ENCODE data around the gene ECPAS. TPM values are rescaled to one million over a fixed set of nuclear protein-coding genes. Genes with fewer than 3 reads are reported as not detected.

Gene ECPAS
- total RNA-seq, 2 donors from 2014 or later, result 100 to 118 TPM

DNA sequence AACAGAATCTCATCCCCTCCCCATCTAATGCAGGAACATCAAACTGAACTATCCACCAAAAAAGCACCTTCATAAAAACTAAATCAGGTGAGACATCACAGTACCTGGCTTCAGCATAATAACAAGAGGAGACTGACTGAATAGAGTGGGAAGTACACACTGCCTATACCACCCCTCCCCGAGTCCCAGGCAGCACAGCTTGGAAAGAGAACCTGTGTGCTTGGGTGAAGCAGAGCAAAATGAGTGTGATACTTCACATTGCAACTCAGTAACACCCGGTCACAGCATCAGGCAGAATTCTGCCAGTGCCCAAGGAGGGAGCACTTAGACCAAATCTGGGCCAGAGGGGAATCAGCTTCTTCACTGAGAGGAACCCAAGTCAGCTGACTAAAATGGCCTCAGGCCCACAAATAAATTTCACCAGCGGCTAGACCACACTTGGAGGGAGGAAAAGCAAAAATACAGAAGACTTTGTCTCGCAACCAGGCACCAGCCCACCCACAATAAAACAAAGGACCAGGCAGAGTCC, 84.9 kb downstream of the ECPAS start:
- ATAC-seq (replicated peaks in 1 of 2) (no peak), DNase-seq (no peak)
- peaks cover 31 to 47% of the 10 kb centered on the region in 2 donors for H3K36me3 Mint-ChIP-seq (ENCODE audit: insufficient read depth in 2 of 2)
- H3K4me1 Mint-ChIP-seq (ENCODE audit: low read depth), result no peaks in the 10 kb centered on the region
- no peaks in the 10 kb centered on the region for H3K27me3 Mint-ChIP-seq (ENCODE audit: low read depth)
- peaks cover 5 to 7% of the 10 kb centered on the region in 2 donors for H3K9me3 Mint-ChIP-seq
- H3K4me3 Mint-ChIP-seq, result no peak overlapping the region
- H3K27ac Mint-ChIP-seq, result no peak overlapping the region

GRCh38 chr9:111393971-111394370, 90.2 kb downstream of the ECPAS start:
- peaks cover 5 to 24% of the 10 kb centered on the region in 2 donors for H3K36me3 Mint-ChIP-seq (ENCODE audit: insufficient read depth in 2 of 2)

DNA sequence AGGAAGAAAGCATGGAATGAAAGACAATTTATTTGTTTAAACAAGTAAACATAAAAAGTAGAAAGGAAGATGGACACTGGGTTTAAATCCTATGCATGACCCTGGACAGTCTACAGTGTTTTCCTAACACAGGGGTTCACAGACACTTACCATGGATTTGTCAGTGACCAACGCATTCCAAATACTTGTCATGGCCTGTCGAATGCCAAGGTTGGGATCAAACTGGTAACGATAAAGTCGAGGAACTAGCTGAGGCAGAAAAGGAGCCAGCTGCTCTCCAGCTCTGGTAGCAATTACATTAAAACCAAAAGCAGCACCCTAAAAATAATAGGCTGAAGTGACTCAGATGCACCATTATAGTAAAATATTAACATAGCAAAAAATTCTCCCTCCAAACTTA, 94.8 kb downstream of the ECPAS start:
- DNase-seq (no peak), ATAC-seq (replicated peaks in 1 of 2) (no peak)
- peaks cover 5 to 20% of the 10 kb centered on the region in 2 donors for H3K36me3 Mint-ChIP-seq (ENCODE audit: insufficient read depth in 2 of 2)
- no peak overlapping the region for H3K27ac Mint-ChIP-seq
- H3K4me3 Mint-ChIP-seq, result no peak overlapping the region
- no peaks in the 10 kb centered on the region for H3K9me3 Mint-ChIP-seq
- H3K27me3 Mint-ChIP-seq (ENCODE audit: low read depth), result no peaks in the 10 kb centered on the region
- H3K4me1 Mint-ChIP-seq (ENCODE audit: low read depth), result no peaks in the 10 kb centered on the region

More at GRCh38 chr9:111393971-111394370, 90.2 kb downstream of the ECPAS start:
- Mint-ChIP-seq H3K27me3 (ENCODE audit: low read depth) (no peaks in the 10 kb centered on the region), H3K4me3 (no peak overlapping the region), H3K27ac (no peak overlapping the region), H3K9me3 (no peaks in the 10 kb centered on the region), H3K4me1 (ENCODE audit: low read depth) (no peaks in the 10 kb centered on the region)
- ATAC-seq (replicated peaks in 1 of 2) (no peak), DNase-seq (no peak)

DNA sequence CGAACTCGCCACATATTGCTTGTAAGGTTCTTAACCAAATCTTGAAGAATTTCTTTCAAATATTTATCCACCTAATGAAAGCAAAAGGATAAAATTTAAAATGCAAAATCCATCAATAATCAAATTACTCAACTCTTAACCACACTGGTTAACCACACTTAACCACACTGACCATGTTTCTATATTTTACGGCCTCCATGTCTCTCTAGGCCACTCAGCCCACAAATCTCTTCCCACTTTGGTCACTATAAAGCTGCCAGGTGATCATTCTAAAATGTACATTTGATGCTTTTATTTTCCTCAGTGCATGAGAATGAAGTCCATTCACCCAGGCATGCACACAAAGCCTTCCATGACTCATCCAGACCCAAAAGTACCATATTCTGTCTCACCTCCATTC, 97.8 kb downstream of the ECPAS start:
- Mint-ChIP-seq H3K4me3 (no peak overlapping the region), H3K27me3 (ENCODE audit: low read depth) (no peaks in the 10 kb centered on the region), H3K27ac (no peak overlapping the region), H3K4me1 (ENCODE audit: low read depth) (no peaks in the 10 kb centered on the region), H3K36me3 (ENCODE audit: insufficient read depth in 2 of 2) (peaks cover 13 to 23% of the 10 kb centered on the region in 2 donors), H3K9me3 (no peaks in the 10 kb centered on the region)
- ATAC-seq (replicated peaks in 1 of 2), result peak in 1 of 2 donors; percentile 18
- DNase-seq, result no peak

DNA sequence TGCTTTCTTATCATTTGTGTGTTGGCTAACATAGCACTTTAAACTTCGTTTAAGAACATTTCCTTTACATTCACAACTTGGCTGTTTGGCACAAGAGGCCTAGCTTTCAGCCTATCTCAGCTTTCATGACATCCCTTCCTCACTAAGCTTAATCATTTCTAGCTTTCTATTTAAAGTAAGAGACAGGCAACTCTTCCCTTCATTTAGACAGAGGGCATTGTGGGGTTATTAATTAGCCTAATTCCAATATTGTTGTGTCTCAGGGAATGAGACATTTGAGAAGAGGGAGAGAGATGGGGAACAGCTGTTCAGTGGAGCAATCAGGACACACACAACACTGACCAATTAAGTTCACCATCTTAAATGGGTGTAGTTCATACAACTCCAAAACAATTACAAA, 103.2 kb downstream of the ECPAS start:
- Mint-ChIP-seq H3K27ac (no peak overlapping the region), H3K36me3 (ENCODE audit: insufficient read depth in 2 of 2) (peaks cover 22 to 25% of the 10 kb centered on the region in 2 donors), H3K4me1 (ENCODE audit: low read depth) (no peaks in the 10 kb centered on the region), H3K4me3 (no peak overlapping the region), H3K27me3 (ENCODE audit: low read depth) (no peaks in the 10 kb centered on the region), H3K9me3 (no peaks in the 10 kb centered on the region)
- DNase-seq (no peak), ATAC-seq (replicated peaks in 1 of 2) (no peak)

DNA sequence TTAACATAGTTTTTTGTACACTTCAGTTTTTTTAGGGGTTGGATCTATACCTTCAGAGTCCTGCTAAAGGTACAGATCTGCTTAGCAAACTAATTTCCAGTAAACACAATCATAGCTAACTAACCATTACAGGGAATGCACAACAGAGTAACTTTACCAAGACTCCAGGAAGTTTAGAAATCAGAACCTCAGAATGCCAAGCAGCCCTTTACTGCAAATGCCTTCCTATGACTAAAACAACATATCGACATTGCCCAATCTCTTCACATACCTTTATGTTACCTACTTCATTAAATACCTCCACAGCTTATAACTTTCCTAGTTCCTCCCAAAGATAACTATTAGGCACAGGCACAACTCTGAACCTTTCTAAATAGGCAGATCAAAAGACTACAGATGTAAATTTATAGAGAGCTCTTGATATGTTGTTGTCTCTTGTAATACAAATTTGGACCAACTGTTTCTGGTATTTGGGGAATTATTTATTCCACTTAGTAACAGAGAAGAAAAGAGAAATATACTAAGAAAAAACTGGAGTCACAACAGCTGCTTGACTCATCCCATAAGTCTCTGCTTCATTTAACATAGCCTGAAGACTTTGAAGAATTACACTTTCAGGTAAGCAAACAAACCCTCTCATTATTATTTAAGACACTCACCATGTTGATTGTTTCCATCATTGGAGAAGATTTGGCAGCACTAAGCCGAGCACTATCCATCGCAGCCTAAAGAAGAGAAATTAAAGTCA, 108.2 kb downstream of the ECPAS start:
- ATAC-seq (replicated peaks in 1 of 2) (no peak), DNase-seq (no peak)
- Mint-ChIP-seq H3K27ac (peak overlapping the region; percentile 66), H3K9me3 (no peaks in the 10 kb centered on the region), H3K36me3 (ENCODE audit: insufficient read depth in 2 of 2) (peaks cover 10 to 32% of the 10 kb centered on the region in 2 donors), H3K27me3 (ENCODE audit: low read depth) (no peaks in the 10 kb centered on the region), H3K4me3 (no peak overlapping the region), H3K4me1 (ENCODE audit: low read depth) (no peaks in the 10 kb centered on the region)

DNA sequence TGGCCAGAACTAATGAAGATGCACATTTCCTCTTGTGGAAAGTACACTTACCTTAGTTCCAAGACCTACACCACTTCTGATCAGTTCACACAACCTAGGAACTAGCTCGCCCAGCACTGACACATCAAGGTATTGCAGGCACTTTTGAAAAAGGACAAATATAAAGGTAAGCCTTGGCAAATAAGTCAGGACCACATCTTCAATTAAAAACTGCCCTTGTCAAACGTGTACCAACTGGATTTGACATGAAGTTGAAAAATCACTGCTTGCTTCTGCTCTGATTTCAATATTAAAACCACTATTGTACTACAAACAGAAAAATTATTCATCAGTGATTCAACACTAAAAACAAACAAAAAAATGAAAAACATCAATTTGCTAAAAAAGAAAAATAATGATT, 109.1 kb downstream of the ECPAS start:
- no peak overlapping the region for H3K27ac Mint-ChIP-seq
- no peaks in the 10 kb centered on the region for H3K9me3 Mint-ChIP-seq
- no peaks in the 10 kb centered on the region for H3K27me3 Mint-ChIP-seq (ENCODE audit: low read depth)
- DNase-seq, result no peak
- no peaks in the 10 kb centered on the region for H3K4me1 Mint-ChIP-seq (ENCODE audit: low read depth)
- H3K36me3 Mint-ChIP-seq (ENCODE audit: insufficient read depth in 2 of 2), result peaks cover 8 to 29% of the 10 kb centered on the region in 2 donors
- no peak overlapping the region for H3K4me3 Mint-ChIP-seq
- ATAC-seq (replicated peaks in 1 of 2), result no peak

- peaks cover 4 to 26% of the 10 kb centered on the region in 2 donors for H3K36me3 Mint-ChIP-seq (ENCODE audit: insufficient read depth in 2 of 2)
- H3K9me3 Mint-ChIP-seq, result no peaks in the 10 kb centered on the region
- ATAC-seq (replicated peaks in 1 of 2), result no peak
- no peak overlapping the region for H3K4me3 Mint-ChIP-seq
- no peaks in the 10 kb centered on the region for H3K27me3 Mint-ChIP-seq (ENCODE audit: low read depth)
- no peak for DNase-seq
- H3K27ac Mint-ChIP-seq, result no peak overlapping the region
- H3K4me1 Mint-ChIP-seq (ENCODE audit: low read depth), result no peaks in the 10 kb centered on the region
Observed at GRCh38 chr9:111372297-111372696, 111.9 kb downstream of the ECPAS start.

DNA sequence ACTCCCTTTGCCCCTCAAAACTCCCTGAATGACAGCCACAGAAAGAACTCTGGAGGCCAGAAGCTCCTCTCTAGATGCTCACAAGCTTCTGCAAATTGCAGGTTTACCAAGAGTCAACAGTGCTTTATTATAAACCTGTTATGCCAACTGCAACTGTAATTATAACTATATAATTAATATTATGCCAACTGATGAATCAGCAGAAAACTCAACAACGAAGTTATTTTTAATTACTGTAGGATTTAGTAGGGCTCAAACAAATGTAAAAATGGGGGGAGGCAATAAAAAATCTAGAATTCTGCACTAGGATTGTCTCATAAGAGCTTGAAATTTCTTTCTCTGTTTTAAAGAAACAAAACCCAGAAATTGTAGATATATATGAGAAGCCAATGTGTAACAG, 117.2 kb downstream of the ECPAS start:
- no peak for ATAC-seq (replicated peaks in 1 of 2)
- H3K9me3 Mint-ChIP-seq, result no peaks in the 10 kb centered on the region

DNA sequence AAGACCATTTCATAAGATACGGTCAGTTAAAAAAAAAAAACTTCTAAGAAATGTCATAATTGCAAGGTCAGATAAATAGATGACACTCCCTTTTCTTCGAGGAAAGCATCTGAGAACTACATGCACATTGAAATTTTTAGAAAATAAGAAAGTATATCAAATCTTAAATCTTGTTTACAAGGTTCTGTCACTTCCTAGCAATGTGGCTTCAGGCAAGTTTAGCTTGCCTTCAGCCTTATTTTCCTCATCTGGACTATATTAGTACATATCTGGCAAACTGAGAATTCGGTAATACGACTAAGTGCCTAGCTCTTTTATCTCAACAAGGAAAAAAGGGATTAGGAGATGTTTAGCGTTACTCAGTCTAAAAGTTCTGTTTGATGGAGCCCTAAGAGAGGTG, 121.7 kb downstream of the ECPAS start:
- H3K4me3 Mint-ChIP-seq, result no peak overlapping the region
- no peaks in the 10 kb centered on the region for H3K27me3 Mint-ChIP-seq (ENCODE audit: low read depth)
- ATAC-seq (replicated peaks in 1 of 2), result no peak
- no peak for DNase-seq
- H3K36me3 Mint-ChIP-seq (ENCODE audit: insufficient read depth in 2 of 2), result peaks cover 8 to 16% of the 10 kb centered on the region in 2 donors
- no peak overlapping the region for H3K27ac Mint-ChIP-seq
- H3K4me1 Mint-ChIP-seq (ENCODE audit: low read depth), result no peaks in the 10 kb centered on the region
- no peaks in the 10 kb centered on the region for H3K9me3 Mint-ChIP-seq

More for the DNA sequence above, 117.2 kb downstream of the ECPAS start:
- H3K36me3 Mint-ChIP-seq (ENCODE audit: insufficient read depth in 2 of 2), result peaks cover 6 to 23% of the 10 kb centered on the region in 2 donors
- H3K27me3 Mint-ChIP-seq (ENCODE audit: low read depth), result no peaks in the 10 kb centered on the region
- DNase-seq, result no peak
- no peak overlapping the region for H3K27ac Mint-ChIP-seq
- no peak overlapping the region for H3K4me3 Mint-ChIP-seq
- no peaks in the 10 kb centered on the region for H3K4me1 Mint-ChIP-seq (ENCODE audit: low read depth)

DNA sequence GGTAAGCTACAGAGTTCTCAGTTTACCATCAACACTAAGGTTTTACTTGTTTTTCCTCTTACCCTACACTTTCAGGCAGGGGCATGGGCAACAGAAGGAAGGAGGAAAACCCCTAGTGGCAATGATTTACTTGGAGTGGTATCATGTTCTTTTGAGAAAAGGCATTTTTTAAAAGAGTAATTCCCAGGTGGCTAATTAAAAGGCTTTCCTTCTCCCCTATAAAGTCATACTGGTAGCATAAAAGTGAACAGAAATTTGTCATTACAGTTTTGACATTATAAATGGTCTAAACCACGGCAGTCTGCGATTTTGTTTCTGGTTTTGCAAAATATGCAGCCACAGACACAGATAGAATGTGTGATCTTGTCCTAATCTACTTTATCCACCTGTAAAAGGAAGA, 123.3 kb downstream of the ECPAS start:
- no peaks in the 10 kb centered on the region for H3K27me3 Mint-ChIP-seq (ENCODE audit: low read depth)
- H3K4me3 Mint-ChIP-seq, result no peak overlapping the region
- peaks cover 10% of the 10 kb centered on the region for H3K4me1 Mint-ChIP-seq (ENCODE audit: low read depth)
- H3K27ac Mint-ChIP-seq, result no peak overlapping the region
- no peak for DNase-seq
- H3K9me3 Mint-ChIP-seq, result no peaks in the 10 kb centered on the region
- no peak for ATAC-seq (replicated peaks in 1 of 2)
- H3K36me3 Mint-ChIP-seq (ENCODE audit: insufficient read depth in 2 of 2), result peaks cover 6 to 10% of the 10 kb centered on the region in 2 donors

DNA sequence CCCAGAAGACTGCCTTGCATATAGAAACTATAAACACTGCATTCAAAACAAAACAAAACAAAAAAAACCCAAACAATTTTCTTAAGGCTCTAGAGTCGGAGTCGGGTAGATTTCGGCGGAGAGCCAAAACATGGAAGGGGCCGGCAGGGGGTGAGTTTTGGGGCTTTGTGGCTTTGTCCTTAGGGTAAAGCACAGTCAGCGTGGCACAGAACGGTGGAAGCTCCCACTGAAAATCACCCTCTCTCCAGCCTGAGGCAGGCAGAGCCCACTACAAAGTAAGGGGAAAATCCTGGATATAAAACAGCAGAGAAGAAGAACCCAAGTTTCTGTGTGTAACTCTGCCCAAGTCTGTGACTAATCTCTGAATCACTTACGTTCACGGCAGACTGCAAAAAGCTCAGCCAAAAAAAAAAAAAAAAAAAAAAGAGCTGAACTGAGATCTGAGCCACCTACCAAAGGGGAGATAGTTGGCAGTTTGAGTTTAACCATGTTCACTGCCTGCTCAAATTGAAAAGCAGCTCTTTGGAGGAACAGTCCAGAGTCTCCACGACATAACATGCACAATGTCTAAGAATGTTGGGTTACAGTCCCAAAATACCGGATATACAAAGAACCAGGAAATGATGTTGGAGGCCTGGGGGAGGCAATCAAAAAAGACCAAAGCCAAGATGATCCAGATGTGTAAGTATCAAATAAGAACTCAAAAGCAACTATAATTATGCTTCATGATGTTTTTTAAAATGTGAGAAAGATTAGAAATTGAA, 127.5 kb downstream of the ECPAS start:
- H3K4me1 Mint-ChIP-seq (ENCODE audit: low read depth), result peaks cover 15% of the 10 kb centered on the region
- peak overlapping the region in 1 of 2 donors; percentile 36 for H3K4me3 Mint-ChIP-seq
- H3K27ac Mint-ChIP-seq, result peak overlapping the region; percentile 79
- no peaks in the 10 kb centered on the region for H3K36me3 Mint-ChIP-seq (ENCODE audit: insufficient read depth in 2 of 2)
- DNase-seq (no peak), ATAC-seq (replicated peaks in 1 of 2) (peak; percentile 64 to 79)
- no peaks in the 10 kb centered on the region for H3K9me3 Mint-ChIP-seq
- H3K27me3 Mint-ChIP-seq (ENCODE audit: low read depth), result no peaks in the 10 kb centered on the region

DNA sequence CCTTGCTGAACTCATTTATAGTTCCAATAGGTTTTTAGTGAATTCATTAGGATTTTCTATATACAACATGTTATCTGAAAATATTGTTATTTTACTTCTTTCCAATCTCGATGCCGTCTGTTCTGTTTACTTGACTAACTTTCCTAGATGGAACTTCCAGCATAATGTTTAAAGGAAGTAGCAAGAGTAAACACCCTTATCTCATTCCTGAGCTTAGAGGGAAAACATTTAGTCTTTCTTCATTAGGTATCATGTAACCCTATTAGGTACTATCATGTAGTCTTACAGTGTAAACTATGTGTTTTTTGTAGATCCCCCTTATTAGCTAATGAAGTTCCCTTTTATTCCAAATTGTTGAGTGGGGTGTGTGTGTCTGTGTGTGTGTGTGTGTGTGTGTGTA, 131.6 kb downstream of the ECPAS start:
- H3K4me1 Mint-ChIP-seq (ENCODE audit: low read depth), result peaks cover 15% of the 10 kb centered on the region
- DNase-seq, result no peak
- H3K36me3 Mint-ChIP-seq (ENCODE audit: insufficient read depth in 2 of 2), result no peaks in the 10 kb centered on the region
- no peak overlapping the region for H3K4me3 Mint-ChIP-seq
- peaks cover 7% of the 10 kb centered on the region for H3K27me3 Mint-ChIP-seq (ENCODE audit: low read depth)
- no peak overlapping the region for H3K27ac Mint-ChIP-seq
- ATAC-seq (replicated peaks in 1 of 2), result no peak
- peaks cover 0 to 1% of the 10 kb centered on the region in 2 donors for H3K9me3 Mint-ChIP-seq

Data from activated T-cell treated with anti-CD3 and anti-CD28 coated beads, Interleukin-2, amount 50 U/mL, for 72 hours (primary cell).